ENCODE measurements around the gene ZNF804A.

Gene ZNF804A

GRCh38 chr2:184677171-184677570 is 78.8 kb downstream of the ZNF804A start:
- no peak overlapping the region for H3K27ac ChIP-seq (ENCODE audit: low read depth, low read length, severe bottlenecking)
- no peaks in the 10 kb centered on the region for H3K36me3 ChIP-seq (ENCODE audit: control insufficient read depth, insufficient read depth, low read length)
- H3K4me1 ChIP-seq (ENCODE audit: control insufficient read depth, insufficient read depth, low read length, poor library complexity, severe bottlenecking) = no peaks in the 10 kb centered on the region
- no CpG with 5 or more reads among the region's 2 CpGs for WGBS, 2 experiments (ENCODE audit: insufficient coverage in 2 of 2)
- no peak overlapping the region for H3K4me3 ChIP-seq (ENCODE audit: extremely low read depth, insufficient read depth, low read length, poor library complexity, severe bottlenecking)
- H3K9me3 ChIP-seq (ENCODE audit: control insufficient read depth, low read length) = no peaks in the 10 kb centered on the region

DNA sequence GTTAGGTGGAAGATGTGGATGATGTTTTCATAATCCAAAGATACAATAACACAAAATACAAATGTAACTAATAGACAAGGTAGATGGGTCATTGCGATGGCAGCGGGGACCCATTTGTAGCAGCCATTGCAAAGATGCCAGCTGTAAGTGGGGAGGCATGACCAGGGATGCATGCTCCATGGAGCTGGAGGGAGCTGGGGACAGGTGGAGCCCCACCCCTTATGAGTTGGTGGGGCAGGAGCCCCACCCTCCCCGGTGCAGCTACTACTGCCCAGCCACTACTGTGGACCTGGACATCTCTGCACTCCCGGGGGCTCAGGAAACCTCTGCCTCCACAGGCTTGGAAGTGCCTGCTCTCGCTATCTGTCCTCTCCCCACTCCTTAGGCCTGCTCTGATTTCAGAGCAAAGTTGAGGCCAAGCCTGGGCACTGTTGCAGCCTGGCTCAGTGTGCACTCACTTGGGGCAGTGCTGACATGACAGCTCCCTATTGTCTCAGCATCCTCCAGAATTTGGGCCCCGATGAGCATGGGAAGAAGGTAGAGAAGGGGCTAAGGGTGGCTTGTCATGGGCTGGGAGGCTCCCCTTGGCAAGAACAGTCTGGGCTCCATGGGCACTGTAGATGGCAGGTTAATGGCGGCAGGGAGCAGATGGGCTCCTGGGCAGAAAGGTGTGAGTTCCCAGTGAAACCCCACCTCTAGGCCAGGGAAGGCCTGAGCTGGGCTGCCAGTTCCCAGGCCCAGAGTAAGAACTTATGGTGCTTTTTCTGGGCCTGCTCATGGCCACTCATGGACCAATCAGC is 81.1 kb downstream of the ZNF804A start:
- H3K27ac ChIP-seq (ENCODE audit: low read depth, low read length, severe bottlenecking) = no peak overlapping the region
- no peaks in the 10 kb centered on the region for H3K4me1 ChIP-seq (ENCODE audit: control insufficient read depth, insufficient read depth, low read length, poor library complexity, severe bottlenecking)
- WGBS, 2 experiments (ENCODE audit: insufficient coverage in 2 of 2) = 78 to 86% methylated on average over 3 to 7 of the region's 7 CpGs
- H3K36me3 ChIP-seq (ENCODE audit: control insufficient read depth, insufficient read depth, low read length) = no peaks in the 10 kb centered on the region
- H3K4me3 ChIP-seq (ENCODE audit: extremely low read depth, insufficient read depth, low read length, poor library complexity, severe bottlenecking) = no peak overlapping the region
- no peaks in the 10 kb centered on the region for H3K9me3 ChIP-seq (ENCODE audit: control insufficient read depth, low read length)

- Histone ChIP-seq H3K4me3 (ENCODE audit: extremely low read depth, insufficient read depth, low read length, poor library complexity, severe bottlenecking) (no peak overlapping the region), H3K36me3 (ENCODE audit: control insufficient read depth, insufficient read depth, low read length) (no peaks in the 10 kb centered on the region), H3K4me1 (ENCODE audit: control insufficient read depth, insufficient read depth, low read length, poor library complexity, severe bottlenecking) (no peaks in the 10 kb centered on the region), H3K27ac (ENCODE audit: low read depth, low read length, severe bottlenecking) (no peak overlapping the region), H3K9me3 (ENCODE audit: control insufficient read depth, low read length) (no peaks in the 10 kb centered on the region)
- WGBS, 2 experiments (ENCODE audit: insufficient coverage in 2 of 2) = 90% methylated on average over 2 of the region's 2 CpGs; no CpG with 5 or more reads in 1 of the 2 experiments
These were observed 82.5 kb downstream of the ZNF804A start for GRCh38 chr2:184680825-184681224.

DNA sequence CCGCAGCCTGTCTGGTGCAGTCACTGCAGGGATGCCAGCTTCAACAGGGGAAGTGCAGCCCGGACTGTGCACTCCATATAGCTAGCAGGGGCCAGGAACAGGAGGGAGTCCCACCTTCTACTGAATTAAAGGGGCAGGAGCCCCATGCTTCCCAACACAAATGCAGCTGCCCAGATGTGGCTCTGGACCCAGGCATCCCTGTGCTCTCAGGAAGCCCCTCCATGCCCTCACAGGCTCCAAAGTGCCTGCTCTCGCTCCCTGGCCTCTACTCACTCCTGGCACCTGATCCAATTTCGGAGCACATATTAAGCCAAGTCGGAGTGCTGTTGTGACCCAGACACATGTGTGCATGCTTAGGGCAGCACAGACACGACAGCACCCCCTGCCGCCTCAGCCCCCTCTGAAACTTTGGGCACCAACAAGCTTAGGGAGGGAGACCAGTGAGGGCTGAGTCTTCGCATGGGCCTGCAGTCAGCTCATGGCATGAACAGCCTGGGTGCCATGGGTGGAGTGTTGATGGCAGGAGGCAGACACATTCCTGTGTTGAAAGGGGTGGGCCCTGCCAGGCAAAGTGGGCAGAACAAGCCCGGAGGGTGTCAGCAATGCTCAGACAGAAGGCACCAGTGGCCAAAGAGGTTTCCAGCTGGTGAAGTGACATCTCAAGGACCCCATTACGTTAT is 83.5 kb downstream of the ZNF804A start:
- Histone ChIP-seq H3K4me3 (ENCODE audit: extremely low read depth, insufficient read depth, low read length, poor library complexity, severe bottlenecking) (no peak overlapping the region), H3K27ac (ENCODE audit: low read depth, low read length, severe bottlenecking) (no peak overlapping the region)
- WGBS, 2 experiments (ENCODE audit: insufficient coverage in 2 of 2) = 93 to 95% methylated on average over 6 of the region's 10 CpGs

GRCh38 chr2:184683911-184684310 is 85.6 kb downstream of the ZNF804A start:
- Histone ChIP-seq H3K27ac (ENCODE audit: low read depth, low read length, severe bottlenecking) (no peak overlapping the region), H3K9me3 (ENCODE audit: control insufficient read depth, low read length) (no peaks in the 10 kb centered on the region), H3K4me1 (ENCODE audit: control insufficient read depth, insufficient read depth, low read length, poor library complexity, severe bottlenecking) (no peaks in the 10 kb centered on the region), H3K4me3 (ENCODE audit: extremely low read depth, insufficient read depth, low read length, poor library complexity, severe bottlenecking) (no peak overlapping the region), H3K36me3 (ENCODE audit: control insufficient read depth, insufficient read depth, low read length) (no peaks in the 10 kb centered on the region)
- WGBS, 2 experiments (ENCODE audit: insufficient coverage in 2 of 2) = no CpG with 5 or more reads among the region's 3 CpGs

More for the DNA sequence above, 83.5 kb downstream of the ZNF804A start:
- no peaks in the 10 kb centered on the region for H3K4me1 ChIP-seq (ENCODE audit: control insufficient read depth, insufficient read depth, low read length, poor library complexity, severe bottlenecking)
- no peaks in the 10 kb centered on the region for H3K9me3 ChIP-seq (ENCODE audit: control insufficient read depth, low read length)
- H3K36me3 ChIP-seq (ENCODE audit: control insufficient read depth, insufficient read depth, low read length) = no peaks in the 10 kb centered on the region

GRCh38 chr2:184685999-184686841 is 87.9 kb downstream of the ZNF804A start:
- no peaks in the 10 kb centered on the region for H3K36me3 ChIP-seq (ENCODE audit: control insufficient read depth, insufficient read depth, low read length)
- no peak overlapping the region for H3K27ac ChIP-seq (ENCODE audit: low read depth, low read length, severe bottlenecking)
- no peaks in the 10 kb centered on the region for H3K4me1 ChIP-seq (ENCODE audit: control insufficient read depth, insufficient read depth, low read length, poor library complexity, severe bottlenecking)
- H3K9me3 ChIP-seq (ENCODE audit: control insufficient read depth, low read length) = no peaks in the 10 kb centered on the region
- 82 to 87% methylated on average over 5 to 6 of the region's 6 CpGs for WGBS, 2 experiments (ENCODE audit: insufficient coverage in 2 of 2)
- no peak overlapping the region for H3K4me3 ChIP-seq (ENCODE audit: extremely low read depth, insufficient read depth, low read length, poor library complexity, severe bottlenecking)

- Histone ChIP-seq H3K4me1 (ENCODE audit: control insufficient read depth, insufficient read depth, low read length, poor library complexity, severe bottlenecking) (no peaks in the 10 kb centered on the region), H3K36me3 (ENCODE audit: control insufficient read depth, insufficient read depth, low read length) (no peaks in the 10 kb centered on the region), H3K4me3 (ENCODE audit: extremely low read depth, insufficient read depth, low read length, poor library complexity, severe bottlenecking) (no peak overlapping the region), H3K27ac (ENCODE audit: low read depth, low read length, severe bottlenecking) (no peak overlapping the region), H3K9me3 (ENCODE audit: control insufficient read depth, low read length) (no peaks in the 10 kb centered on the region)
- no CpG with 5 or more reads among the region's 1 CpG for WGBS, 2 experiments (ENCODE audit: insufficient coverage in 2 of 2)
These were observed 91.3 kb downstream of the ZNF804A start for GRCh38 chr2:184689638-184690037.

- H3K36me3 ChIP-seq (ENCODE audit: control insufficient read depth, insufficient read depth, low read length) = no peaks in the 10 kb centered on the region
- H3K4me1 ChIP-seq (ENCODE audit: control insufficient read depth, insufficient read depth, low read length, poor library complexity, severe bottlenecking) = no peaks in the 10 kb centered on the region
- H3K9me3 ChIP-seq (ENCODE audit: control insufficient read depth, low read length) = no peaks in the 10 kb centered on the region
- H3K27ac ChIP-seq (ENCODE audit: low read depth, low read length, severe bottlenecking) = no peak overlapping the region
- whole genome bisulfite sequencing, 2 experiments (ENCODE audit: insufficient coverage in 2 of 2) = 75% methylated on average over 1 of the region's 3 CpGs; no CpG with 5 or more reads in 1 of the 2 experiments
- H3K4me3 ChIP-seq (ENCODE audit: extremely low read depth, insufficient read depth, low read length, poor library complexity, severe bottlenecking) = no peak overlapping the region
These were observed 93.9 kb downstream of the ZNF804A start for GRCh38 chr2:184692141-184692734.

DNA sequence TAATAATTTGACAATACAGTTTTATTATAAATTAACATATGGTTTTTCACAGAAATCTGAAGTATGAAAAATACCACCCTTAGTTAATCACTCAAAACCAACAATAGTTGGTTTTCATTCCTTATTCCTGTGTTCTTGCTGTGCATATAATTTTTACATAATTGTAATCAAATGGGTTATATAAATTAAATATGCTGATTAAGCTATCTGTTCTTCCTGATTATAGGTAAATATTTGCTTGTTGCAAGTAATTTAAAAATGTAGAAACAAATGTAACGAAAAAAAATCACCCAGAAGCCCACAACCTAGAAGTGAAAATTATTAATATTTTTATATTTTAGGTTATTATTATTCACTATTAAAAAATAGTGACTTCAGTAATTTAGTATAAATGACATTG is 98.3 kb downstream of the ZNF804A start:
- WGBS, 2 experiments (ENCODE audit: insufficient coverage in 2 of 2) = no CpG with 5 or more reads among the region's 1 CpG
- Histone ChIP-seq H3K27ac (ENCODE audit: low read depth, low read length, severe bottlenecking) (no peak overlapping the region), H3K4me1 (ENCODE audit: control insufficient read depth, insufficient read depth, low read length, poor library complexity, severe bottlenecking) (no peaks in the 10 kb centered on the region), H3K36me3 (ENCODE audit: control insufficient read depth, insufficient read depth, low read length) (no peaks in the 10 kb centered on the region), H3K9me3 (ENCODE audit: control insufficient read depth, low read length) (no peaks in the 10 kb centered on the region), H3K4me3 (ENCODE audit: extremely low read depth, insufficient read depth, low read length, poor library complexity, severe bottlenecking) (no peak overlapping the region)

GRCh38 chr2:184698476-184698875 is 100.1 kb downstream of the ZNF804A start:
- WGBS, 2 experiments (ENCODE audit: insufficient coverage in 2 of 2) = no CpG with 5 or more reads among the region's 3 CpGs
- H3K4me3 ChIP-seq (ENCODE audit: extremely low read depth, insufficient read depth, low read length, poor library complexity, severe bottlenecking) = no peak overlapping the region

More at GRCh38 chr2:184698476-184698875, 100.1 kb downstream of the ZNF804A start:
- Histone ChIP-seq H3K4me1 (ENCODE audit: control insufficient read depth, insufficient read depth, low read length, poor library complexity, severe bottlenecking) (no peaks in the 10 kb centered on the region), H3K27ac (ENCODE audit: low read depth, low read length, severe bottlenecking) (no peak overlapping the region), H3K9me3 (ENCODE audit: control insufficient read depth, low read length) (no peaks in the 10 kb centered on the region), H3K36me3 (ENCODE audit: control insufficient read depth, insufficient read depth, low read length) (no peaks in the 10 kb centered on the region)

Data from mesodermal cell (in vitro differentiated cells).